CD4-positive, alpha-beta T cell treated with Interleukin-4 for 4 hours (primary cell): Measurements from ENCODE around the gene U2AF1.
A peak's percentile ranks its signal among the peaks of the same experiment; 100 is the strongest.
"Not testable (repeated sequence)": the region's sequence is repeated elsewhere in the genome, so short reads cannot be mapped to it uniquely, and the experiment has no call there.

Source experiments
- DNase-seq: peaks from one replicate; pipeline ENCODE4 v3.0.0-alpha.2; 2020

The U2AF1 gene

DNA sequence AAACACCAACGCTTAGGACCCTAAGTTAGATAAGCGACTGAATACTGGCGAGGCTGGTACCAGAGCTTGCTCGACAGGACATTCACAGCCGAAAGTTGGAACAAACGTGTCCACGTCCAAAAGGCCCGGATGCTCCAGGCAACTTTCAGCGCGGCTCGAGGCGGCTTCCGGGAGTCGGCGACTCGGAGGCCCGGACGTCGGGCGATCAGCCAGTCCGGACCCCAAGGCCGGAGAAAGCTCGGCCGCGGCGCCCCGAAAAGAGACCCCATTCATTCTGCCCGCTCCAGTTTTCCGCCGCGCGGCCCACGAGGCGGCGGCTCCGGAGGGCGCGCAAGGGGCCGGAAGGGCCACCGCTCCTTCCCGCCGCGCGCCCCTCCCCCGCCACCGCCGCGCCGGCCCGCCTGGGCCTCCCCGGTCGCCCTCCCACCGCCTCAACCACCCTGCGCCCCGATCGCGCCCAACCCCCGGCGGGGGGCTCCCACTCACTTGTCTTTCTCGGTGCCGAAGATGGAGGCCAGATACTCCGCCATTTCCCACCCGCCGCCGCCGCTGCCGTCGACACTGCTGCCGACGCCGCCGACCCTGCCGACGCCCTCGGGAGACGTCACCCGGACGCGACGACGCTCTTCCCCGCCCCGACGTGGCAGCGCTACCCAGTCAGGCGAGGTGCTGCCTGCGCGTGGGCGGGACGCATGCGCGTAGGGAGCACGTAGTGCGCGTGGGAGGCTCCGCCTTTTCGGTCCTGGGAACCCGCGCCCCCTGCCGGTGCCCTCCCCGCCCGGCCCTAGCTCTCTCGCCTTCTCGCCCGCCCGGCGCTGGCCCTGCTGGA is at the start of gene U2AF1:
Gene U2AF1 (minus strand): TSS at position 606 of the 829 bp plus-strand sequence. CDS start 76 bp downstream, at position 530.
- DNase-seq: peak; percentile 67

GRCh38 chr21:43153601-43154000 is 46.2 kb upstream of the U2AF1 start:
- DNase-seq: not testable (repeated sequence)

DNA sequence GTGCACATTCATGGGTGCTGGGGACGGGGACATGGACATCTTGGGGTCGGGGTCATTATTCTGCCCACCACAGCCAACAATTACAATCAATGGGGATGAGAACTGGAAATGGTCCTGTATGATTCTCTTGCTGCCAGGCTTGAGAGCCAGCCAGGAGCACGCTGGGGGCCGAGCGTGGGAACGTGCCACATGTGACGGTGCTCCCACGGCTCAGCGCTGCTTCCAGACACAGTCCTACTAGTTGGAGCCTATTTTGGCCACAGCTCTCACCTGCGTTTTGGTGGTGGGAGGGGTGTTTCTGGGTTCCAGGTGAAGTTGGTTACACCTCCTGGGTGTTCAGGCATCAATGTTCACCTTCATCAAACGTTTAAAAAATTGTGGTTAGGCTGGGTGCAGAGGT is 42.0 kb upstream of the U2AF1 start:
- not testable (repeated sequence) for DNase-seq

GRCh38 chr21:43147999-43148398 is 40.6 kb upstream of the U2AF1 start:
- DNase-seq: not testable (repeated sequence)

DNA sequence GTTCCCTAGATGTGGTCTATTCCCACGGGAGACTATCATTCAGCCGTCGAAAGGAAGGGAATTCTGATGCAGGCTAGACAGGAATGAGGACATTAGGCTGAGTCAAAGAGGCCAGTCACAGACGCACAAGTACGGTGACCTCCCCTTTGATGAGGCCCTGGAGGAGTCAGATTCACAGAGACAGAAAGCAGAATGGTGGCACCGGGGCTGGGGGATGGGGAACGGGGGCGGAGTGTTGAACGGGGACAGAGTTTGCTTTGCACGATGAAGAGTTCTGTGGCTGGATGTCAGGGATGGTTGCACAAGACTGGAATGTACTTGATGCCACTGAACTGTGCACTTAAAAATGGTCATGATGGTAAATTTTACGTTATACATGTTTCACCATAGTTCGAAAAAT is 39.3 kb upstream of the U2AF1 start:
- not testable (repeated sequence) for DNase-seq

GRCh38 chr21:43141407-43141806 is 34.0 kb upstream of the U2AF1 start:
- DNase-seq: not testable (repeated sequence)

- DNase-seq: not testable (repeated sequence)
These were observed 31.6 kb upstream of the U2AF1 start for GRCh38 chr21:43138944-43139343.

GRCh38 chr21:43134520-43134919 is 27.1 kb upstream of the U2AF1 start:
- DNase-seq: not testable (repeated sequence)

GRCh38 chr21:43130094-43130493 is 22.7 kb upstream of the U2AF1 start:
- not testable (repeated sequence) for DNase-seq

DNA sequence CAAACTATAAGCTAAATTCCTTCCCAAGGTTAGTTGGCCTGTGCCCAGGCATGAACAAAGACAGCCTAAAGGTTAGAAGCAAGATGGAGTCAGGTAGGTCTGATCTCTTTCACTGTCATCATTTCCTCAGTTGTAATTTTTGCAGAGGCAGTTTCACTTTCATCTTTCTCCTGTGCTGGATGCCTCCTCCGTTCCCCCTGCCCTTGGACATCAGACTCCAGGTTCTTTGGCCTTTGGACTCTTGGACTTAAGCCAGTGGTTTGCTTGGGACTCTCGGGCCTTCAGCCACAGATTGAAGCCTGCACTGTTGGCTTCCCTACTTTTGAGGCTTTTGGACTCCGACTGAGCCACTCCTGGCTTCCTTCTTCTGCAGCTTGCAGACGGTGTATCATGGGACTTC is 8.6 kb upstream of the U2AF1 start:
- not testable (repeated sequence) for DNase-seq

GRCh38 chr21:43114483-43114882 is 7.1 kb upstream of the U2AF1 start:
- DNase-seq: not testable (repeated sequence)

DNA sequence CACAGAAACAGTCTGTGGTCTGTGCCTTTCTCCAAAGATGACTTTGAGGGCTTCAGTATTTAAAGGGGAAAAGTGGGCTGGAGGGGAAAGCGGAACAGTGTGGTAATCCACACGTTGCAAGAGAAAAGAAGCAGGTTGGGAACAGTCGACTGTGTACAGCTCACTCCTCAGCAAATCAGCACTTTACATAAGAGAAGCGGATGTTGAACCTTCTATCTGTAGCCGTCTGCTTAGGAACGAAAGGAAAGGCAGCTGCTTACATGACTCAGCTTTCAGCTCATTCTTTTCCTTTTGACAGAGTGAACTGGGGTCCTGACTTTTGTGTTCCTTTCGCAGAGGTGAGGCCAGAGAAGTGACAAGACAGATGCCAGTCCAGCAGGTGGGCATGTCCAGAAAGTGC is 1.6 kb upstream of the U2AF1 start:
- DNase-seq: not testable (repeated sequence)

DNA sequence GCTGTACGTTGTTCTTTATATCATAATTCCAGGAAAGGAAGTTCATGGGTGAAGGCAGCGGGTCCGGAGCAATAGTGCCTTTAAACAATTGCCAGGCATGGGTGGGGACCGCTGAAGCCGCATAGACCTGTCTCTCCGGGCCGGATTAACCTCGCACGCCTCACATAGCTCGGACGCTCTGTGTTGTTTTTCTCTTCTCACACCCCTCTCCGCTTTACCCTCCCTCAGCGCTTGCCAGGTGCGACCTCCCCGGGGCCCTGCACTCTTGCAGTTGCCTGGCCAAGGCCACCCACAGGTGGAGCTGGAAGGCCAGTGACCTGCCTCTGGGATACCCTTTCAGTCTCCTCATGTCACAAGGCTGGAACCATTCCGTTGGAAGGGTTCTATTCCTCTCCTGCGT is 807 bp upstream of the U2AF1 start:
- DNase-seq: not testable (repeated sequence)

- not testable (repeated sequence) for DNase-seq
These were observed 396 bp upstream of the U2AF1 start for GRCh38 chr21:43107794-43108137.

GRCh38 chr21:43104642-43105041 is 2.7 kb downstream of the U2AF1 start:
- DNase-seq: not testable (repeated sequence)

DNA sequence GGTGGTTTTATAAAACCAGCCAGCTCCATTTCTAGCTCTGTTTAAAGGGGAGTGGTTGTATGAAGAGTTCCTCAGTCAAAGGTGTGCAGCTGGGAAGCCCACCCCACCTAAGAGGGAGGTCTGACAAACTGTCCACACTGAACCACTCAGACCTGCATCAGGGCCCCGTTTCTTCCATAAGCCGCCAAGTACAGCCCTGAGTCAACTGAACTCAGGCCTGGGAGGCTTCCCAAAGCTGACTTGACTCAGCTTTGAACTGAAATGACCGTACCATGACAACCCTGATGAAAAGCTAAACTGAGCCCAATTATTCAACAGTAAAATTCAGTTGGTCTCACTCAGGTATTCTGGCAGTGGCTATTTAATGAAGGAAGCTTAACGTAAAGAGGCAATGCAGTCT is 5.1 kb downstream of the U2AF1 start:
- not testable (repeated sequence) for DNase-seq

DNA sequence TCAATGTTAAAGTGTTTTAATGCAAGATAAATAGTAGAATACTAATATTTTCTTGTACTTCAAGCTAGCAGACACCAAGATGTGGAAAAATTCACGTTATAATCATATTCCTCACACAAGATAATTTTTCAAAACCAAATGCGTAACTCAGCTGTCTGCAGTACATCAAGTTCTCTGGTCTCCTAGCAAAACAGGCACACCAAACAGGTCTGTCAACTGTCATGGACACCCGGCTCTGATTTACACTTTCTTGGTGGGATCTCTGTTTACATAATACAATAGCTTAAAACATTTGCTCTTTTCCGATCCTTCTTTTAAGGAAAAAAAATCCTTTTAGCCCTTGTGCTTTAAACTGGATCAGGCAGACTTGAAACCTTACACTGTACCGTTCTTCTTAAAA is 5.7 kb downstream of the U2AF1 start:
- DNase-seq: not testable (repeated sequence)

DNA sequence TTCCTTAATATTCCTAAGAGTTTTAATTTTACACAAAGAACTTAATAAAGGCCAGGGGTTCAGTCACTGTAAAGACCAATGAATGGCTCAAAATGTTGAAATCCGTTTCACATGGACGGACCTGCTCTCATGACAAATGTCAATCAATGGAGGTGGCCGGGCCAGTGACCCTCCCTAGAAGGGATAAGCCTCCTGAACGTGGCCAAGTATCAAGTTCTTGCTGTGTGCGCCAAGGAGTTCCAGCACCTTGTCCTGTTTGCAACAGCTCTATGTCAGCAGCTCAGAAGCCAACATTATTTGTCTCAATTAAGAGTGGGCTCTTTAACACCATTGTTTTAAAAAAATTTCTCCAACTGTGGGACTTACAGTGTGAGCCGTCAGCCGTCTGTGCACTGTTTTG is 6.4 kb downstream of the U2AF1 start:
- not testable (repeated sequence) for DNase-seq

- not testable (repeated sequence) for DNase-seq
These were observed 15.3 kb downstream of the U2AF1 start for GRCh38 chr21:43091979-43092614.

- DNase-seq: not testable (repeated sequence)
These were observed 16.4 kb downstream of the U2AF1 start for GRCh38 chr21:43090947-43091346.

GRCh38 chr21:43089463-43089862 is 17.9 kb downstream of the U2AF1 start:
- not testable (repeated sequence) for DNase-seq

- DNase-seq: not testable (repeated sequence)
These were observed 24.6 kb downstream of the U2AF1 start for GRCh38 chr21:43082587-43083300.

- not testable (repeated sequence) for DNase-seq
These were observed 30.7 kb downstream of the U2AF1 start for GRCh38 chr21:43076643-43077042.
